HG02642 (cell line): ENCODE measurements around the gene TMEM245.
"Not testable (repeated sequence)": the region's sequence is repeated elsewhere in the genome, so short reads cannot be mapped to it uniquely, and the experiment has no call there.

Experiments used
- ATAC-seq: cut with Tn5 transposase; IDR thresholded peaks from one replicate; pipeline ENCODE4 v1.9.1; 2021; ENCODE audit warnings: mild to moderate bottlenecking; ENCODE audit not compliant: unreplicated experiment, poor library complexity

TMEM245 gene

DNA sequence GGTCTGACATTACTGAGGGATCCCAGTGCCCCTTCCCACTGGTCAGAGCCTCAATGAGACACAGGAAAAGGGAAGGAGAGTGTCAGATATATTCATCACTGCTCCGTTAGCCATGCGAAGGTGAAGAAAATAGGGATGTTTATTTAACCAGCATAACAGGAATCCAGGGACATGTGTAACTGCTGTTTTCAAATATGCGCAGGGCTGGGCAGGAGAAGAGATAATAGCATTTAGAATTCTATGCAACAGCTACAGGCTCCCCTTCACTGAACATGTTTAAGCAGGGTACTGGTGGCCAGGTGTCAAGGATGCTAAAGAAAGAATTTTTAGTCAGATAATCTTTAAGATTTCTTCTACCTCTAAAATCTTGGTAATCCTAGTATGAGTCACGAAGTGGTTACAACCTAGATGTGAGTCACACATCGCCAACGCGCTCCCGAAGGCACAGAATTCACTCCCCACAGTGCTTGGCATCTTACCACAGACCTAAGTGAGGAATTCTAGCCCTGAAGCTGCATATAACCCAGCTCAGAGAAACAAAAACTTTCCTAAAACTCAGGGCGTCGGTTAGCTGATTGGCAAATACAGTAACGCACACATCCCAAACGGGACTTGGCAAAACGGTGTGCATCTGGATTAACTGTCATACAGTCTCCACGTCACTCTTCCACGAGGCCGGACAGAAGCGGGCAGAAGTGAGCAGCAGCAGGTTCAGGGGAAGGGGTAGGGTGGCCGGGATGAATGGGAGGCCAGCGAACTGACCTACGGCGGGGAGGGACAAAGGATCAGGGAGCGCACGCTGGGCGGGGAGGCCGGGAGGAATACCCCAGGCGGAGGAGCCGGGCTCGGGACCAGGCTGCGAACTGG, 107.5 kb downstream of the TMEM245 start:
- peak; percentile 31 for ATAC-seq

DNA sequence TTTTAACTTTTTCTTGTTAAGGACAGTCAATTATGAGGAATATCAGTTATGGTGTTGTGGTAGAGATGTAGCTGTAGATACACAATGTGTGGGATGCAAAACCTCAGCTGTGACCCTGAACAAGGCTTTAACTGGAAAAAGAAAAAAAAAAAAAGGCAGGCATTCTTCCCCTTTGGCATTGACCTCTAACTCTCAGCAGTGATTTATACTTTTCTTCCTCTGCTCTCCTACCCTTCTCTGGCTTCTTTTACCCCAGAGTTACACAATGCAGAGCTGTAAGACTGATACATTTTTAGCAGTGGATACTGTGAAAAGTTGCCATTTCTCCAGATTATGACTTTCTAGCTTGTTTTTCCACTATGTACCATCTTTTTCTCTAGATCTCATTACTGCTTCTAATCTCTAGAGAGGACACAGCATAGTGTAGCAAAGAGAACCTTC, 108.5 kb downstream of the TMEM245 start:
- no peak for ATAC-seq

GRCh38 chr9:109010746-109011145, 109.0 kb downstream of the TMEM245 start:
- peak; percentile 26 for ATAC-seq

GRCh38 chr9:109005678-109006077, 114.1 kb downstream of the TMEM245 start:
- ATAC-seq = no peak

GRCh38 chr9:109003116-109003515, 116.6 kb downstream of the TMEM245 start:
- ATAC-seq = no peak

- no peak for ATAC-seq
Measured at GRCh38 chr9:109002141-109002540, 117.6 kb downstream of the TMEM245 start.

- no peak for ATAC-seq
Measured at GRCh38 chr9:109001275-109001676, 118.5 kb downstream of the TMEM245 start.

DNA sequence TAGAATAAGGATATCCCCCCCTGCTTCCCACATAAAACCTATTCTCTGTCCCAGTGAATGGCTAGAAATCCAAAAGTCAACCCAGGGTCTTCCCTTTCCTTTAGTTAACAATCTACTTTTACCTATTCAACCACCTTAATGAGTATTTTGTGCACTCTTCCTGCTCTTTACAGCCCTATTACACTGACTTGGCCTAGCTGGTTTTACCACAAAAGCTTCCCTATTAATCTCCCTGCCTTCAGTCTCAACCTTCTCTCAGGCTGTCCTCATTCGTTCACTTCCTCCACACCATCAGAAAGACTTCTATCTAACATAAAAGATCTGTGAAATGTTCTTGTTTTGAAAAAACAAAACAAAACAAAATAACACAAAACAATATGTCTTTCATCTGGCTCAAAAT, 122.6 kb downstream of the TMEM245 start:
- ATAC-seq = no peak

- ATAC-seq = no peak
Measured at GRCh38 chr9:108996643-108997042, 123.1 kb downstream of the TMEM245 start.

DNA sequence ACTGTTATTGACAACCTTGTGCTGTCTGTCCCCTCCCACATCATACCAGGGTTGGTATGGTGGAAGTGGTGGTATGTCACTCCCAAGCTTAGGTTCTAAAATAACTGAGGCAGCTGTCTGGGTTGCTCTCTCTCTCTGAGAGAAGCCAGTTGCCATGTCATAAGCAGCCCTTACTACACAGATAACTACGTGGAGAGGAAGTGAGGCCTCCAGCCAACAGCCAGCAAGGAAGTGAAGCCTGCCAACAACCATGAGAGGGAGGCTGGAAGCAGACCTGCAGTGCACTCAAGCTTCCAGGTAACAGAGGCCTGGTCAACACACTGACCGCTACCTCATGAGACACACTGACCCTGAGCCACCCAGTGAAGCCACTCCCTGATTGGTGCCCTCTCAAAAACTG, 125.1 kb downstream of the TMEM245 start:
- ATAC-seq = peak; percentile 90

DNA sequence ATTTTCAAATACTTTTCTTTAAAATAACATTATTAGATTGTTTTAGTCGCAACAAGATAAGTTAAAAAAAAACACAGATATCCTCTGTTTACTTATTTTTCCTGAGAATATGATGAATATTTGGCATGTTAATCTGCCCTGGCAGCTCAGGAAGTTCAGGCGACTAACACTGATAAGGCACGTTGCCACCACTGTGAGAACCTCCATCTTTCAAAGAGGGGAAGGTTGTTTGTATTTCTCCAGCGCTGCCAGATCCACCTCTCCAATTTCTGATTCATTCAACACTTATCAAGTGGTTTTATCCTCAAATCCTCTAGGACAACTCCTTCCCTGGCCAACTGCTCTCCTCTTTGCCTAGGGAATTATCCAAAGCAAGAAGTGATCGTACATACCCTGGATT, 128.3 kb downstream of the TMEM245 start:
- no peak for ATAC-seq

GRCh38 chr9:108983885-108984284, 135.9 kb downstream of the TMEM245 start:
- no peak for ATAC-seq

GRCh38 chr9:108980893-108981292, 138.9 kb downstream of the TMEM245 start:
- no peak for ATAC-seq

GRCh38 chr9:108978205-108978604, 141.5 kb downstream of the TMEM245 start:
- ATAC-seq = no peak

DNA sequence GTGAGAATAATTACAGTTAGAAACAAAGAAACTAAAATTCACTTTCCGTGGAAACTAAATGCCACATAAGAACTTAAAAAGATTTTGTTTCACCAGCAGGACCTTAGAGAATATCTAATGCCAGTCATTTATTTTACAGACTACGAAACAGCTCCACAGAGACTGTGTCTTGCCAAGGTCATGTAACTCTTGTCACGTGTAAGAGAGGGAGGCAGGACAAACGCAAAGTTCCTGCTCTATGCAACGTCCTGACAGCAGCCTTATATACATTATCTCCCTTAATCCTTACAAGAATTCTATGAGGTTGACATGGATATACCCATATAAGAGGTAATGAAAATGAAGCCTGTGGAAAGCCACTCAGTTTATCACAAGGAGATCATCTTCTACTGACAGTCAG, 145.9 kb downstream of the TMEM245 start:
- no peak for ATAC-seq

- no peak for ATAC-seq
Measured at GRCh38 chr9:108972626-108973209, 147.0 kb downstream of the TMEM245 start.

DNA sequence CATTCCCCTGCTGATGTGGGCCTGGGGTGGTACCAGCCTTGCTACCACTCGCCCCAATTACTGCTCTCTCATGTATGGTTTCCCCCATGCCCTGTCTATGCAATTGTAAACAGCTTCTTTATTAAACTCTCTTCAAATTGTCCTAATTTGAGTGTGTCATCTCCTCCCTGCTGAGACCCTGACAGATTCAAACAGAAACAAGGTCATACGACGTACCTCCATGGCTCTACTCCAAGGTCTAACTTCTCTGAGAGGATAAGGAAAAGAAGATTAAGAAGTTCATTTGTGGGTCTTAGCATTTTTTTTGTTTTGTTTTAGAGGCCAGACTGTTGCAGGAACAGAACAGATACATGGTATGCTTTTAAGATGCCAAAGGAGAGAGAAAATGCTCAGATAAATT, 147.6 kb downstream of the TMEM245 start:
- ATAC-seq = no peak

GRCh38 chr9:108971392-108971791, 148.4 kb downstream of the TMEM245 start:
- ATAC-seq = not testable (repeated sequence)

DNA sequence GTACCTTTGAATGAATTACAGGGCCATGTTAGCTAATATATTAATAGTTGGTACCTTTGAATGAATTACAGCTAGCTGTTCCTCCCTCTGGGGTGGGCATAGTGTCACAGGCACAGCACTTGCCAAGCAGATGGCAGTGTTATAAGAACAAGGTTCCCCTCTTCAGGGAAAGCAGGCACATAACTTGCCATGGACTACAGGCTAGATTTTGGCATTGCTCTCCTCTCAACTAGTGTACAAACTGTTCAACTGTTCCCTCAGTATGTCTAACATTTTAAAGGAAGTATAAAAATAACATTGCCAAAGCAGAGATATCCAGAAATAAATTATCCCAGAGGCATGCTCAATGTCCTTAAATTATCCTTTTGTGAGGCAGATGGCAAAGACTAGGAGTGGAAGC, 151.8 kb downstream of the TMEM245 start:
- no peak for ATAC-seq
